ENCODE results near the gene PRDM16.

GRCh38 chr1:3460672-3461131, 391.7 kb downstream of the PRDM16 start:
- TF ChIP-seq CTCF (IDR thresholded peaks at IDR 0.05): no peak
- no peak for TF ChIP-seq POLR2A (IDR thresholded peaks at IDR 0.05)
- no peak for TF ChIP-seq EP300 (IDR thresholded peaks at IDR 0.05)
